ENCODE results near the gene AVPR1B. TPM values are rescaled to one million over a fixed set of nuclear protein-coding genes. Genes with fewer than 3 reads are reported as not detected.

Gene AVPR1B
- total RNA-seq, 1 donor = not detected

Other genes starting within 250 kb of the AVPR1B start
- gene SLC26A9, start 173.9 kb downstream of the AVPR1B start, total RNA-seq = not detected
- gene RAB7B, start 114.0 kb downstream of the AVPR1B start, total RNA-seq = 0.10 TPM
- not detected for gene CTSE, start 93.5 kb downstream of the AVPR1B start, total RNA-seq
- gene RHEX, start 64.2 kb downstream of the AVPR1B start, total RNA-seq = not detected
- gene FAM72A, start 85.5 kb upstream of the AVPR1B start, total RNA-seq = 1.9 TPM
- 30.2 TPM for gene SRGAP2, start 86.2 kb upstream of the AVPR1B start, total RNA-seq

Data from mononuclear cell (primary cell).